Esophagus squamous epithelium (tissue), 5 donors: ENCODE data around the gene MINDY4. TPM values are rescaled to one million over a fixed set of nuclear protein-coding genes. Genes with fewer than 3 reads are reported as not detected.

ENCODE experiments used
- DNase-seq: peaks from one replicate; lab custom pipeline; 2025; lab: John Stamatoyannopoulos, UW
- H3K27ac ChIP-seq, 4 donors: fragments of 200-600 bp; sonication (generic); one replicate each; pipeline ENCODE4 v1.5.1; 2016 to 2019; ENCODE audit warnings: mild to moderate bottlenecking in 1 of 4
- H3K27me3 ChIP-seq, 4 donors: fragments of 200-600 bp; sonication (generic); 1 replicate in 3 of 4; 2 replicates in 1 of 4; pipeline versions ENCODE4 v1.5.1 to v1.6.0; 2017 to 2021; ENCODE audit warnings: antibody characterized with exemption in 1 of 4
- H3K36me3 ChIP-seq, 3 donors: fragments of 200-600 bp; sonication (generic); one replicate each; pipeline ENCODE4 v1.5.1; 2016 to 2019
- H3K4me1 ChIP-seq, 3 donors: fragments of 200-600 bp; sonication (generic); one replicate each; pipeline ENCODE4 v1.5.1; 2017 to 2019
- H3K4me3 ChIP-seq, 4 donors: fragments of 200-600 bp; sonication (generic); 1 replicate in 3 of 4; 2 replicates in 1 of 4; pipeline ENCODE4 v1.5.1; 2016 to 2019; ENCODE audit warnings: mild to moderate bottlenecking in 2 of 4, moderate library complexity in 1 of 4
- H3K9me3 ChIP-seq, 3 donors: fragments of 200-600 bp; sonication (generic); one replicate each; pipeline ENCODE4 v1.5.1; 2016 to 2019
- POLR2A ChIP-seq, 4 donors: fragments of 450-650 bp; IDR thresholded peaks; one replicate each; pipeline ENCODE4 v1.6.1; 2017; ENCODE audit warnings: antibody characterized with exemption in 4 of 4, mild to moderate bottlenecking in 4 of 4, moderate library complexity in 3 of 4
- WGBS, 2 donors: methylation state at CpG; one replicate each; pipeline ENCODE4 v1.1.5; 2018; 5-methylcytosine and 5-hydroxymethylcytosine counted together
- intact Hi-C: fragments of 100-400 bp; cut with DNase I; formaldehyde crosslinking; loops from one replicate; pipeline ENCODE4 v1.15.0; 2022
- total RNA-seq, 4 donors: library from RNA; depleted of rRNA; stranded (reverse); fragments of >200 nt; gene quantifications; one replicate each; pipeline ENCODE4 v1.1.0, GENCODE V29; 2016
- TF ChIP-seq, protein P1 (sequence below), 6 experiments: fragments of 450-650 bp in 4 of 6; fragments of 200-600 bp in 2 of 6; sonication (generic) in 2 of 6; IDR thresholded peaks; one replicate each; pipeline ENCODE4 v1.5.1; 2016 to 2019; ENCODE audit warnings: antibody characterized with exemption in 6 of 6, mild to moderate bottlenecking in 4 of 6, moderate library complexity in 4 of 6
- donor health status: DM: yes; HTN: yes; CAD: no.

Gene MINDY4
- total RNA-seq, 4 donors from 2014 or later = 2.5 to 6.3 (median 3.3) TPM

DNA sequence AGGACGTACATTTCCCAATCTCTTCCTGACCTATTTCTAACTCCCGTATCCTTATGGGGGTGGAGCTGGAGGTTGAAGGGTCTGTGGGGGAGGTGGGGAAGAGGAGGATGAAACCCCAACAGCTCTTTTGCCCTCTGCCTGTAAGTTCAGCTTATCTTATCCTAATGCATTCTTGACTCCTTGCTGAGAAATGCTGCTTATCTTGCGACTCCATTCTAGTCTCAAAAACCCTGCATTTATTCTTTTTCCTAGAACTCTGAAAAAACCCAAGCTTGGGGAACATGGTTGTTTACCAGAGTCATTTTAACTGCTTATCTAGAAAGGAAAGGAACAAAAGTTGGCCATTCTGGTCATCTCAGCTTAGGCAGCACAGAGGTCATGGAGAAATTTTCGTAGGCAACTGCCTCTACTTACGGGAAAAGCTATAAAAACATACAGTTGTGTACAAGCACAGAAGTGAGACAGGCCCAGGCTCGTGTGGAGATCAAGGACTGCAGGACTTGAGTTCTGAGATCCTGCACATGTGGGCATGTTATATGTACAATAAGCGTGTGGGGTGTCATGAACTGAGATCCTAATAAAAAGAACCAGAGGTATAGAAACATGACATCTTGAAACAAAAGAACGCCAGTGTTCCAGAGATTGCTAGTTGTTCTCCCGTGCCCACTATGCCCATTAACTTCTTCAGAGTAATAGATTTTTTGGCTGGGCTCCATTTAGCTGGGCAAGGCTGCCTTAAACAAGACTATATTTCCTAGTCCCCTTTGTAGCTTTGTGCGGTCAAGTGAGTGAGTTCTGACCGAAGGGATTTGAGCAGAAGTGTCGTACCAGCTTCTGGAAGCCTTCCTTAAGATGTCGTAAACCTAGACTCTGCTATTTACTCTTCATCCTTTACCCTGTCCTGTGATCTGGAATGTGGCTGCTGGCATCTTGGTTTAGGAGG lies 9.7 kb upstream of the MINDY4 start:
- H3K9me3 ChIP-seq = no peaks in the 10 kb centered on the region
- TF ChIP-seq, protein P1, sequence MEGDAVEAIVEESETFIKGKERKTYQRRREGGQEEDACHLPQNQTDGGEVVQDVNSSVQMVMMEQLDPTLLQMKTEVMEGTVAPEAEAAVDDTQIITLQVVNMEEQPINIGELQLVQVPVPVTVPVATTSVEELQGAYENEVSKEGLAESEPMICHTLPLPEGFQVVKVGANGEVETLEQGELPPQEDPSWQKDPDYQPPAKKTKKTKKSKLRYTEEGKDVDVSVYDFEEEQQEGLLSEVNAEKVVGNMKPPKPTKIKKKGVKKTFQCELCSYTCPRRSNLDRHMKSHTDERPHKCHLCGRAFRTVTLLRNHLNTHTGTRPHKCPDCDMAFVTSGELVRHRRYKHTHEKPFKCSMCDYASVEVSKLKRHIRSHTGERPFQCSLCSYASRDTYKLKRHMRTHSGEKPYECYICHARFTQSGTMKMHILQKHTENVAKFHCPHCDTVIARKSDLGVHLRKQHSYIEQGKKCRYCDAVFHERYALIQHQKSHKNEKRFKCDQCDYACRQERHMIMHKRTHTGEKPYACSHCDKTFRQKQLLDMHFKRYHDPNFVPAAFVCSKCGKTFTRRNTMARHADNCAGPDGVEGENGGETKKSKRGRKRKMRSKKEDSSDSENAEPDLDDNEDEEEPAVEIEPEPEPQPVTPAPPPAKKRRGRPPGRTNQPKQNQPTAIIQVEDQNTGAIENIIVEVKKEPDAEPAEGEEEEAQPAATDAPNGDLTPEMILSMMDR (IDR thresholded peaks at IDR 0.05) = no peak
- TF ChIP-seq POLR2A (IDR thresholded peaks at IDR 0.05) = no peak
- H3K27ac ChIP-seq = no peak overlapping the region

DNA sequence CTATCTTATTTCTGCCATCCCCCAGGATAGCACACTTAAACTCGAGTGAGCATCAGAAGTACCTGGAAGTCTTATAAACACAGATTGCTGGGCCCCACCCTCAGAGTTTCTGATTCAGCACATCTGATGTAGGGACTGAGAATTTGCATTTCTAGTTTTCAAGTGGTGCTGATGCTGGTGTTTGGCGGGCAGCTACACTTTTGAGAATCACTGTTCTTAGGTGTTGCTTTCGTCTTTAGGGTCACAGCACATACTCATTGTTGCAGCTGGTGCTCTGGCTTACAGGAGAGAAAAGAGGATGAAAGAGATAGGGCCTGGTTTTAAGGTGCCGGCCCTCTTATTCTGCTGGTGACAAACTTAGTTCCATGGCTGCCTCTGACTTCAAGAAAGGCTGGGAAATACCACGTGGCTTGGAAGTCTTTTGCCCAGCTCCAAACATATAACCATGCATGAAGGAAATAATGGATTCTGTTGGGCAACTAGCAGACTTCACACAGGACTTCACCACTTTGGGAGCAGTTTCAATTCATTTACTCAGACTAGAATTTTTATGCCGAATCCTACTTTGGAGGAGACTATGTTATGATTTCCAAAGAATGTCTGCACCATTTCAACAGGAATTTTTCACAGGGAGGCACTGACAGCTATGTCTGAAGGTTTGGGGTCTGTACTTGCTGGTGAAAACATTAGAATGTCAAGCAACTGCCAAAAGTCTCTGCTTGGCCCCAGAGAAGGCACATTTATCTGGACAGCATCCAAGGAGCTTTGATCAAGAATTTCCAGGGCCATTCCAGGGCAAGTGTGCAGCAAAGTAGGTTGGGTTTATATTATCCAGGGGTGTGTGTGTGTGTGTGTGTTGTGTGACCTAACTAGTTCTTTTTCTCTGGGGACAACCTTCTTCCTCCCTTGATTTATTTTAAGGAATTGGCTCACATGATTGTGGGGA lies 6.9 kb upstream of the MINDY4 start:
- Histone ChIP-seq H3K4me1 (peaks cover 0 to 38% (median 12%) of the 10 kb centered on the region in 3 donors), H3K27ac (peak overlapping the region; percentile 1 to 62 (median 34)), H3K9me3 (no peaks in the 10 kb centered on the region), H3K27me3 (no peaks in the 10 kb centered on the region), H3K36me3 (no peaks in the 10 kb centered on the region), H3K4me3 (no peak overlapping the region)
- 50 to 56% methylated on average over 5 to 6 of the region's 6 CpGs for WGBS, 2 donors
- no peak for DNase-seq
- TF ChIP-seq, protein P1 (IDR thresholded peaks at IDR 0.05) = no peak
- no peak for TF ChIP-seq POLR2A (IDR thresholded peaks at IDR 0.05)
- intact Hi-C loops = no loop called here

More for the DNA sequence above, 9.7 kb upstream of the MINDY4 start:
- no peak for DNase-seq
- no peaks in the 10 kb centered on the region for H3K27me3 ChIP-seq
- H3K4me3 ChIP-seq = no peak overlapping the region
- peaks cover 0 to 55% (median 18%) of the 10 kb centered on the region in 3 donors for H3K4me1 ChIP-seq
- intact Hi-C loops = no loop called here
- no peaks in the 10 kb centered on the region for H3K36me3 ChIP-seq
- 68 to 78% methylated on average over 13 of the region's 13 CpGs for WGBS, 2 donors

DNA sequence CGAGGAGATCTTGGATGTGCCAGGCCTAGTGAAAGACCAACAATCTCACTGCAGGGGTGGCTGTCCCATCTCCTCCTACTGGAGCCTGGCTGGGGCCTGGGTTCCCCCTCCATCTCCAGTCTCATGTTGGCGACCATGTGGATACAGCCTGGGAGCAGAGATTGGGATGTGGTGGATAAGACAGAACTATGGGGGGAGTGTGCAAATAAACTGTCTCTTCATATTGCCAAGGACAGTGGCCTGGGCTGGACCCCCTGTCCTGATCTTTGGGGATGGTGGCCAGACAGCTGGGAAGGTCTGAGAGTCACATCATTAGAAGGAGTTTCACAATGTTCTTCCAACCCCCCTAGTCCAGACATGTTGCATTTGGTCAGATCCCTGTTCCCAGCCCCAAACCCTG lies 5.8 kb upstream of the MINDY4 start:
- no peaks in the 10 kb centered on the region for H3K27me3 ChIP-seq
- H3K27ac ChIP-seq = peak overlapping the region in 2 of 4 donors; percentile 30 to 62
- intact Hi-C loops = no loop called here
- no peaks in the 10 kb centered on the region for H3K9me3 ChIP-seq
- H3K4me1 ChIP-seq = peaks cover 0 to 41% (median 12%) of the 10 kb centered on the region in 3 donors
- 71 to 75% methylated on average over 1 of the region's 2 CpGs for WGBS, 2 donors
- no peaks in the 10 kb centered on the region for H3K36me3 ChIP-seq
- H3K4me3 ChIP-seq = no peak overlapping the region
- TF ChIP-seq, protein P1 (IDR thresholded peaks at IDR 0.05) = no peak
- TF ChIP-seq POLR2A (IDR thresholded peaks at IDR 0.05) = no peak
- no peak for DNase-seq

DNA sequence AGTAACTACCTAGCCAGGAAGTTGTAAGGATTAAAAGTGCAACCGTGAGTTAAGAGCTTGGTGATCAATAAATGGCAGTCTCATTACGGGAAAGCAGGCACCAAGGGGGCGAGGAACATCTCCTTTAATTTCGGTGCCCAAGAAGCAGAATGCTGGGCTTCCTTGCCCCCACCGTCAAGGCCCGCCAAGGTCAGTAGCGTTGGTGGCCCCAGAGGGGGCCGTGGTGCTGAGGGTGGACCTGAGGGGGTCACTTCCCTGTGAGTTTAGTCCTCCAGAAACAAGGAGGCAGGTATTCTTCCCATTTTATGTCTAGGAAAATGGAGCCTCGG lies 408 bp upstream of the MINDY4 start:
- Histone ChIP-seq H3K36me3 (no peaks in the 10 kb centered on the region), H3K27ac (peak overlapping the region; percentile 73 to 87 (median 82)), H3K4me3 (peak overlapping the region; percentile 72 to 97 (median 81)), H3K9me3 (no peaks in the 10 kb centered on the region), H3K27me3 (no peaks in the 10 kb centered on the region), H3K4me1 (peaks cover 0 to 28% (median 8%) of the 10 kb centered on the region in 3 donors)
- WGBS, 2 donors = 66 to 82% methylated on average over 3 to 7 of the region's 9 CpGs
- DNase-seq = no peak
- intact Hi-C loops = no loop called here
- TF ChIP-seq, protein P1 (IDR thresholded peaks at IDR 0.05) = no peak
- TF ChIP-seq POLR2A (IDR thresholded peaks at IDR 0.05) = no peak
